ENCODE results near the gene IL23A.

IL23A gene

DNA sequence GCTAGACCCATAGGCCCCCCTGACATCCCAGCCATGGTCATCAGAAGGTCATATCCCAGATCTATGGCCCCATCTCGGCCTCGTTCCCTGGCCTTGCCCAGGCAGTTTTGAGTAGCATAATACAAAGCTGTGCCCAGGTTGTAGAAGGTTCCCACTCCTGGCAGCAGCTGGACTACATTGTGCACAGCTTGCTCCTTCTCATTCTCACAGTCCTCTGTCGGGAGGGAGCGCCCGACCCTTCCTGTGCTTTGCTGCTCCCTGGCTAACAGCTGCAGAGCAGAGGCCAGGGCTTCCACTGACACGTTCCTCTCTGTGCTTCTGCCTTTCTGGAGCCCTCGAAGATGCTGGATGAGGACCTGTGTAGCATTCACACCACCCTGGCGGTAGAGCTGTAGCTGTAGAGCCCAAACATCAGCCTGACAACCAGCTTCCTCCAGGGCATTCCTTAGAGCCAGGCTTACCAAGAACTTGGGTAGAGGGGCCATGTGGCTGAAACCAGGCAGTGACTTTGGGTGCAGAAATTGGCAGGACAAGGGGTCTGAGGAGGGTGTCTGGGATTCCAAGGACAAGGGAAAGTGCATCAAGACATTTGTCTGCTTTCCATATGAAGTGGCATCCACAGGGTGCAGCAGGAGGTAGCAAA is 22.9 kb downstream of the IL23A start:
- DNase-seq (ENCODE audit: low spot score), result no peak

DNA sequence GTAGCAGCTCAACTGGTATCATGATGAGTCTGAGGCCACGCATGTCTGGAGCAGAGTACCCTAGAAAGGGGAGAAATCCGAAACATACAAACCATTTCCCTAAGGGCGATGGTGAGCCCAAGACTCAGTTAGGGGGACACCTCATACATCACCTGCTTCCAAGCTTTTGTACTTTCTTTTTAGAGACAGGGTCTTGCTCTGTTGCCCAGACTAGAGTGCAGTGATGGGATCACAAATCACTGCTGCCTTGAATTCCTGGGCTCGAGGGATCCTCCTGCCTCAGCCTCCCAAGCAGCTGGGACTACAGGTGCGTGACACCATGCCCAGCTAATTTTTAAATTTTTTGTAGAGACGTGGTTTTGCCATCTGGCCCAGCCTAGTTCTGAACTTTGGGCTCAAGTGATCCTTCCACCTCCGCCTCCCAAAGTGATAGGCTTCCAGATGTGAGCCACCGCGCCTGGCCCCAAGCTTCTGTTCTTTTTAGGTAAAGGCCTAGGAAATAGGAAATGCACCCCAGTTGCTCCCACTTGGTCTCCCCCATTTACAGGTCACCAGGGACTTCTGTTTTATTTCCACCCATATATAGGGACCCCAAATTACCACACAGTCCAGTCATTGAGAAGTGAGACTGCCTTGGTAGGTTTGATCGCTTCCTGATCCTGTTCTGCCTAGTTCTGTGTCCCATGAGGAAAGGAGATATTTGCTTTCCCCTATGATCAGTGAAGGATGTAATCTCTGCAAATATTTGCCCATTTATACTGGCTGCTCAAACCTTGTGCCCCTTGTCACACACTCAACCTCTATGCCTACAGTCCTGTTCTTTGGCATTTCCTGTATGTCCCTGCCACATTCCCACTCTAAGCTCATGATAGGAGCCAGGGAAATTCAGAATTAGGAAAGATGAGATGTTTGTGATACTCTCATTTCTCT is 23.7 kb downstream of the IL23A start, which contains the start of gene APOF:
Gene APOF (minus strand): TSS at position 728 of the 930 bp plus-strand sequence. CDS start 112 bp downstream, at position 616.
- no peak for DNase-seq (ENCODE audit: low spot score)

DNA sequence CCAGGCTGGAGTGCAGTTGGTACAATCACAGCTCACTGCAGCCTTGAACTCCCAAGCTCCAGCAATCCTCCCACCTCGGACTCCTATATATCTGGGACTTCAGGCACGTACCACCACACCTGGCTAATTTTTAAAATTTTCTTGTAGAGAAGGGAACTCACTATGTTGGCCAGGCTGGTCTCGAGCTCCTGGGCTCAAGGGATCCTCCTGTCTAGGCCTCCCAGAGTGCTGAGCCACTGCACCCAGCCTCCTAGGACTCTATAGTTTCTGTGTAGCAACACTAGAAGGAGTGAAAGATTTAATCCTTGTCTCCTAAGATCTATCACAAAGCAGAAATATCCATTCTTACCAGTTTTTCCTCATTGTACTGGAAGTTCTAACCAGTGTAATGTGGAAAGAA is 28.3 kb downstream of the IL23A start:
- DNase-seq (ENCODE audit: low spot score), result no peak

DNA sequence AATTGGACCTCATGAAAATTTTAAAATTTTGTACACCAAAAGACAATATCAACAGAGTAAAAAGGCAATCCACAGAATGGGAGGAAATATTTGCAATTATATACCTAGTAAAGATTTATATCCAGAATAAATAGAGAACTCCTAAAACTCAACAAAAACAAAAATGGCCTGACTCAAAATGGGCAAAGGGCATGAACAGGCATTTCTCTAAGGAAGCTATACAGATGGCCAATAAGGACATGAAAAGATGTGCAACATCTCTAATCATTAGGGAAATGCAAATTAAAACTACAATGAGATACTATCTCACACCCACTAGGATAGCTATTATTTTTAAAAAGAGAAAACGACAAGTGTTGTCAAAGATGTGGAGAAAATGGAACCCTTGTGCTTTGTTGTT is 34.8 kb downstream of the IL23A start:
- no peak for DNase-seq (ENCODE audit: low spot score)

DNA sequence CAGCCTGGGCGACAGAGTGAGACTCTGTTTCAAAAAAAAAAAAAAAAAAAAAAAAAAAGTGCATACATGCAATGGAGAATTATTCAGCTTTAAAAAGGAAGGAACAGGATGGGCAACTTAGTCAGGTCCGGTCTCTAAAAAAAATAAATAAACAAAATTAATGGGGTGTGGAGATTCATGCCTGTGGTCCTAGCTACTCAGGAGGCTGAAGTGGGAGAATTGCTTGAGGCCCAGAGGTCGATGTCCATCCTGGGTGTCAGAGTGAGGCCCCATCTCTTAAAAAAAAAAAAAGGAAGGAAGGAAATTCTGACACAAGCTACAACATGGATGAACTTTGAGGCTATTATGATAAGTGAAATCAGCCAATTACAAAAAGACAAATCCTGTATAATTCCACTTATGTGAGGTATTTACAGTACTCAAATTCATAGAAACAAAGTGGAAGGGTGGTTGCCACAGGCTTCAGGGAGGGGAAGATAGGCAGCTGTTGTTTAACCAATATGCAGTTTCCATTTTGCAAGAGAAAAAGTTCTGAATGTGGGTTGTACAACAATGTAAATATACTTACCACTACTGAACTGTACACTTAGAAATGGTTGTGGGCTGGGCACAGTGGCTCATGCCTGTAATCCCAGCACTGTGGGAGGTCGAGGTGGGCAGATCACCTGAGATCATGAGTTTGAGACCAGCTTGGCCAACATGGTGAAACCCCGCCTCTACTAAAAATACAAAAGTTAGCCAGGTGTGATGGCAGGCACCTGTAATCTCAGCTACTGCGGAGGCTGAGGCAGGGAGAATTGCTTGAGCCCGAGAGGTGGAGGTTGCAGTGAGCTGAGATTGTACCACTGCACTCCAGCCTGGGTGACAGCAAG is 36.3 kb downstream of the IL23A start:
- no peak for DNase-seq (ENCODE audit: low spot score)

DNA sequence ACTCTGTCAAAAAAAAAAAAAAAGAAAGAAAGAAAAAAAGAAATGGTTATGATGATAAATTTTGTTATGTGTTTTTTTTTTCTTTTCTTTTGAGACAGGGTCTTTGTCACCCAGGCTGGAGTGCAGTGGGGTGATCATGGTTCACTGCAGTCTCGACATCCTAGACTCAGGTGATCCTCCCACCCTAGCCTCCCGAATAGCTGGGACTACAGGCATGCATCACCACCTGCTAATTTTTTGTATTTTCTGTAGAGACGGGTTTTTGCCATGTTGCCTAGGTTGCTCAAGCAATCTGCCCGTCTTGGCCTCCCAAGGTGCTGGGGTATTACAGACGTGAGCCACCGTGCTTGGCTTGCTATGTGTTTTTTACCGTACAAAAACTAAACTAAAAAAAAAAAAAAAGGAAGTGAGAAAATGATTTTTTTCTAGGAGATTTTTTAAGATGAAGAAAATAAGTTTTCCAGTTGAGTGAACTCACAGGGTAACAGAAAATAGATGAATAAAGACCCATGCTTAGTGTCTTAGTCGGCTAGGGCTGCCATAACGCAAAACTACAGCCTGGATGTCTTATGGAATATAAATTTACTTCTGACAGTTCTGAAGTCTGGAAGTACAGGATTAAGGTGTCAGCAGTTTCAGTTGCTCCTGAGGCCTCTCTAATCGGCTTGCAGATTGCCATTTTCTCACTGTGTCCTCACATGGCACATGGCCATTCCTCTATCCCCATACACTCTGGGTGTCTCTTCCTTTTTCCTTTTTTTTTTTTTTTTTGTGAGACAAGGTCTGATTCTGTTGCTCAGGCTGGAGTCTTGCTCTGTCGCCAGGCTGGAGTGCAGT is 37.1 kb downstream of the IL23A start:
- DNase-seq (ENCODE audit: low spot score), result no peak

DNA sequence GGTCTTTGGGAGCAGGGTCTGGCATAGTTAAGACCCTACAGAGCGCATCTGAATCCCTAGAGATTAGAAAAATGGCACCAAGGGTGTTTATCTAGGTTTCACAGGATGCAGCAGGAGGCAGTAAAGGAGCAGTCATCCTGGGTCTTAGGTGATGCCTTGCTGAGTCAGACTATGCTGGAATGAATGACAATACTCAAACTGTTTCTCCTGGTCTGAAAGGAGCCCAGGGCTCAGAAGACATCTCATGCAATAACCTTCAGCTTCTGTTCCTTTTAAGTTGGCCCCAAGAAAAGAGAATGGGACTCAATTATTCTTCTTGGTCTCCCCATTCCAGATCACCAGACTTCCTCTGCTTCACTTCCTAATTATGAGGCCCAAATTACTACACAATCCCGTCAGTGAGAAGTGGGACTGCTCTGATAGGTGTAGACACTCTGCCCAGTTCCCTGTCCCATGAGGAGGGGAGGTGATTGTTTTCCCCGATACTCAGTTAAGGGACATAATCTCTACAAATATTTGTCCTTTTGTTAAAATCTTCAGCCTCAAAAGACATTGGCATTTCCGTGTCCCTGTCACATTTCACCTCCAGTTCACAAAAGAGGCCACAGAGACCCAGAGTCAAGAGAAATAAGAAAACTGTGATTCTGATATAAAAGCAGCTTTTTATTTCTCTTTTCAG is 38.8 kb downstream of the IL23A start:
- no peak for DNase-seq (ENCODE audit: low spot score)

DNA sequence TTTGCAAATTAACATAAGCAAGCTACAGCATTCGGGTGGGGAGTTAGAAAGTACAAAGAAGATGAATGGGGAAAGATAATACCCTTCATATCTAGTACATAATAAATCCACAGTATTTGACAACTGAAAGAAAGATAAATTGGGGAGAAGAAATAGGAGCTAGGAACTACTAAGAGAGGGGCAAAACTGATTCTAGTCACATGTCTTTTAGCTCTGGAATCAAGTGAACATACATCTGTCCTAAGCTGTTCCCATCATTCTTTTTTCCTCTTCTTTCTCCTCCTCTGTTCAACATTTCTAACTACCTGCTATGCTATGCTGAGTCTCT is 39.3 kb downstream of the IL23A start:
- DNase-seq (ENCODE audit: low spot score), result no peak

DNA sequence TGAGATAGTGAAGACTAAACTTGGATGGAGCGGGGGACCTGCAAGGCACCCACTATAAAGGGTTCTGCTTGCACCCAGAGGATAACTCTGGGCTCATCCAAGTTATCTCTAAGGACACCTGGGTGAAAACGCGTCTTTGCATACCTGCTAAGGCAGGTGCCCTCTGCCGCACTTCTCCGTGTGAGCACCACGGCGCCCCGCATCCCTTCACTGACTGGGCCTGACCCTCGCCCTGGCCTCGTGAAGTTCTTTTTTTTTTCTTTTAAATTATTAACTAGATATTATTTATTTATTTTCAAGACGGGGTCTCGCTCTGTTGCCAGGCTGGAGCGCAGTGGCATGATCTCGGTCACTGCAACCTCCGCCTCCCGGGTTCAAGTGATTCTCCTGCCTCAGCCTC is 43.9 kb downstream of the IL23A start:
- no peak for DNase-seq (ENCODE audit: low spot score)

DNA sequence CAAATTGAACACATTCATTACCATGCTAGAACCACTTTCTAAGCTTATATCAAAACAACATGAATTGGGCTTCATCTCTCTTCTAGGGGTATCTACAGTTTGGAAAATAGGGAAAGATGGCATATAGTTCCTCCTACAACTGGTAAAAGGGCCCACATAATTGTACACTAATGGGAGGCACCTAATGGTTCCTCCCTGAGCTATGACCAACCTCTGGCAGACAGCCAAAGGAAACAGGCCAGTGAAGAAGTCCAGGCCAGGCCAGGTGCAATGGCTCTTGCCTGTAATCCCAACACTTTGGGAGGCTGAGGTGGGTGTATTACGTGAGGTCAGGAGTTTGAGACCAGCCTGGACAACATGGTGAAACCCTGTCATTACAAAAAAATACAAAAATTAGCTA is 47.2 kb downstream of the IL23A start:
- DNase-seq (ENCODE audit: low spot score), result no peak

DNA sequence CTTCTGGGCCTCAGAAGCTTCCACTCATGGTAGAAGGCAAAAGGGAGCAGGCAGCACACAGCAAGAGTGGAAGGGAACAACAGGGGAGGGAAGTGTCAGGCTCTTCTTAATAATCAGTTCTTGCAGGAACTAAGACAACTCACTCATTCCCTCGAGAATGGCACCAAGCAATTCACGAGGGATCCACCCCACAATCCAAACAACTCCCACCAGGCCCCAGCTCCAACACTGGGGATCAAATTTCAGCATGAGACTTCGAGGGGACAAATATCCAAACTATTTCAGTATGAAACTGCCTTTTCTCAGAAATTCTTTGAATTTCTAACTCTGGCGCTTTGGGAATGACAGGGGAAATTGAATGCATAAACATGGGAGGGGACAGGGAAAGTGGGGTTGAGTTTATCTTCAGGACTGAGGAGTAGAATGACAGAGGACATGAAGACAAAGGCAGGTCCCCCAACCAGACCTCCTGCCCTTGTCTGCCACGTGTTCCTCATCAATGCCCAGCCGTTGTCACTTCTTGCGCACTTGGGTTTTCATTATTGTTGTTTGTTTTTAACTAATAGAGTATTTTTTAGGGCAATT is 48.6 kb downstream of the IL23A start:
- DNase-seq (ENCODE audit: low spot score), result no peak

DNA sequence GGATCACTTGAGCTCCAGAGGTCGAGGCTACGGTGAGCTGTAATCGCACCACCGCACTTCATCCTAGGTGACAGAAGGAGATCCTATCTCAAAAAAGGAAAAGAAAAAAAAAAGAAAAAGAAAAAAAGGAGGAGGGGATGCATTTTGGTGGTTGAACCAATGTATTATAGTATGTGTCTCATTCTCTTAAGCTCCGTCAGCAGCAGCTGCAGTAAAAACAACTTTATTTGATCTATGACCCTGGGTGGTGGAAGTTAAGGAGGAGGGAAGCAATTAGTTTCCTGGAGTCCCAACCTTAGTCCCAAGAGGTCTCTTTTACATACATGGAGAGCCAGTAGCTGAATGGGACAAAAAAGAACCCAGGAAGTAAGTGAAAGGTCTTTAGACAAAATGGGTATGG is 50.7 kb downstream of the IL23A start:
- no peak for DNase-seq (ENCODE audit: low spot score)
